Effector memory CD4-positive, alpha-beta T cell (primary cell): ENCODE results near the gene FANCI.
A peak's percentile ranks its signal among the peaks of the same experiment; 100 is the strongest.

Experiments
- DNase-seq, 3 donors: peaks; one replicate each; pipeline ENCODE4 v3.0.0-alpha.2; 2020
- H3K27ac ChIP-seq: 2 replicates; pipeline ENCODE4 v1.7.0; 2013; ENCODE audit warnings: mild to moderate bottlenecking, low read length, moderate library complexity; ENCODE audit not compliant: insufficient read depth, poor library complexity, severe bottlenecking
- H3K27me3 ChIP-seq: replicated peaks from 2 replicates; pipeline ENCODE4 v1.7.0; 2013; ENCODE audit warnings: mild to moderate bottlenecking, low read length; ENCODE audit not compliant: insufficient read depth, control insufficient read depth, poor library complexity, severe bottlenecking
- H3K36me3 ChIP-seq: 2 replicates; pipeline ENCODE4 v1.7.0; 2013; ENCODE audit warnings: mild to moderate bottlenecking, low read length, moderate library complexity; ENCODE audit not compliant: control insufficient read depth, insufficient read depth
- H3K4me1 ChIP-seq: 2 replicates; pipeline ENCODE4 v1.7.0; 2013; ENCODE audit warnings: low read length, mild to moderate bottlenecking; ENCODE audit not compliant: control insufficient read depth, insufficient read depth, poor library complexity, severe bottlenecking
- H3K4me3 ChIP-seq: 2 replicates; pipeline ENCODE4 v1.7.0; 2013; ENCODE audit warnings: low read length, low read depth, mild to moderate bottlenecking; ENCODE audit not compliant: insufficient read depth, poor library complexity, severe bottlenecking
- H3K9me3 ChIP-seq: 2 replicates; pipeline ENCODE4 v1.7.0; 2013; ENCODE audit warnings: mild to moderate bottlenecking, low read length, moderate library complexity; ENCODE audit not compliant: control insufficient read depth

The FANCI gene

GRCh38 chr15:89201465-89202005 lies 42.2 kb upstream of the FANCI start:
- Histone ChIP-seq H3K27ac (no peak overlapping the region), H3K4me1 (peaks cover 21% of the 10 kb centered on the region), H3K36me3 (peaks cover 13% of the 10 kb centered on the region), H3K27me3 (no peaks in the 10 kb centered on the region), H3K4me3 (no peak overlapping the region), H3K9me3 (no peaks in the 10 kb centered on the region)
- DNase-seq: no peak

GRCh38 chr15:89203705-89204273 lies 40.0 kb upstream of the FANCI start:
- Histone ChIP-seq H3K27me3 (no peaks in the 10 kb centered on the region), H3K36me3 (peaks cover 7% of the 10 kb centered on the region), H3K4me1 (peaks cover 20% of the 10 kb centered on the region), H3K27ac (no peak overlapping the region), H3K4me3 (no peak overlapping the region), H3K9me3 (no peaks in the 10 kb centered on the region)
- DNase-seq: no peak

GRCh38 chr15:89205991-89206585 lies 37.7 kb upstream of the FANCI start:
- H3K9me3 ChIP-seq: no peaks in the 10 kb centered on the region
- DNase-seq: no peak
- no peaks in the 10 kb centered on the region for H3K27me3 ChIP-seq
- no peak overlapping the region for H3K4me3 ChIP-seq
- H3K36me3 ChIP-seq: no peaks in the 10 kb centered on the region
- H3K27ac ChIP-seq: no peak overlapping the region
- H3K4me1 ChIP-seq: peaks cover 20% of the 10 kb centered on the region

DNA sequence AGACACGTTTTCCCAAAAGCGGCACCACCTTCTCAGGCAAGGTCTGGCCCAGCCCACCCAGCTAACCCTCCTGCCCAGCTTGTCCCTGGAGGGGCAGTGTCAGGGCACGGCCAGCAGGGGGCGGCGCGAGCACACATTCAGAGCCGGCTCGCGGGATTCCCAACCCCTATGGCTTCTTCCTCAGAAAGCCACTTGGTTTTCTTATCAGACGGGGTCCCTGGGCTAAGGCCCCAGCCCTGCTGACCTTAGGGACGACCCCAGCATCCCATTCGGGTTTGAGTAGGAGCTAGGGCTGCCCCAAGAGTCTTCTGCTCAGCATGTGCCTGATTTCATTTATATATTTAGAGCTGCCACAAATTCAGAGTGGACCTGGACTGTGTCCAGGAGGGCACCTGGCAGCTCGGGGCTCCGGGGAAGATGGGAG lies 36.9 kb upstream of the FANCI start:
- Histone ChIP-seq H3K27me3 (no peaks in the 10 kb centered on the region), H3K4me3 (no peak overlapping the region), H3K4me1 (peaks cover 20% of the 10 kb centered on the region), H3K9me3 (no peaks in the 10 kb centered on the region), H3K27ac (no peak overlapping the region), H3K36me3 (no peaks in the 10 kb centered on the region)
- peak; percentile 32 to 54 (median 35) for DNase-seq

DNA sequence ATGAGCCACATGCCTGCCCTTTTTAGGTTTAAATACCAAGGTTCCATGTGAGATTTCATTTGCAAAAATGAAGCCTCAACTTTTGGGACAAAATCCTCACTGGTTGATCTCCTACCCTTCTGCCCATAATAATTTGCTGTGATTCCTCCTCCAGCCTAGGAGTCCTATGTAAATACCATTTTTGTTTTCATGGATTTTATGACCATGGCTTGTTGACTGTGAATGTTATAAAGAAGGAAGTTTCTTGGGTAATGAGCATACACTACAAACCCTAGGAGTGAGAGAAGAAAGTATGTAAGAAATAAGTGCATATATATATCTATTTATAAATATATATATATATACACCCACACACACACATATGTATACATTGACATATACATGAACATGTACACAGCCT lies 35.5 kb upstream of the FANCI start:
- Histone ChIP-seq H3K27ac (no peak overlapping the region), H3K4me3 (no peak overlapping the region), H3K9me3 (no peaks in the 10 kb centered on the region), H3K36me3 (no peaks in the 10 kb centered on the region), H3K4me1 (peaks cover 20% of the 10 kb centered on the region), H3K27me3 (no peaks in the 10 kb centered on the region)
- DNase-seq: no peak

- no peak overlapping the region for H3K27ac ChIP-seq
- no peaks in the 10 kb centered on the region for H3K27me3 ChIP-seq
- peaks cover 12% of the 10 kb centered on the region for H3K4me1 ChIP-seq
- H3K4me3 ChIP-seq: no peak overlapping the region
- H3K36me3 ChIP-seq: no peaks in the 10 kb centered on the region
- DNase-seq: no peak
- H3K9me3 ChIP-seq: no peaks in the 10 kb centered on the region
Observed at GRCh38 chr15:89209057-89209456, 34.7 kb upstream of the FANCI start.

DNA sequence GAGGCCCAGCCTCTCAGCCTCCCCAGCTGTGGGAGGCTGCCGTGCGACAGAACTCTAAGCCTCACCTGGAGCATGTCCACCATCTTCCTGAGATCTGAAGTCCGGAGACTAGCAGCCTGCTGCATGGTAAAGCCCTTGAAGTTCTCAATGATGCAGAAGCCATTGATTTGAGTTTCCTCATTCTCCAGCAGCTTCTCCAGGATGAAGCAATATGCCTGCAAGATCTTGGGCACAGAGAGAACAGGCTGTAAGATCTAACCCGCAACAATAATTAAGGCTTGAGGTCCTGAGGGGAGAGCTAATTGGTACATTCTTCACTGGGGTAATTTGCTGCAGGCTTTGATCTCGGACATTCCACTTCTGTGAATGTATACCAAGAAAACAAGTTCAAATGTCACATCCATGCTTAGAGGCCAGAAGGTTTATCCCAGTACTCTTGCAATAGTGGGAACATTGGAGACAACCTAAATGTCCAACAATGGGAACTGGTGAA lies 32.1 kb upstream of the FANCI start:
- no peak for DNase-seq
- no peaks in the 10 kb centered on the region for H3K27me3 ChIP-seq
- no peak overlapping the region for H3K4me3 ChIP-seq
- H3K9me3 ChIP-seq: no peaks in the 10 kb centered on the region
- no peaks in the 10 kb centered on the region for H3K36me3 ChIP-seq
- H3K4me1 ChIP-seq: peaks cover 4% of the 10 kb centered on the region
- H3K27ac ChIP-seq: no peak overlapping the region

DNA sequence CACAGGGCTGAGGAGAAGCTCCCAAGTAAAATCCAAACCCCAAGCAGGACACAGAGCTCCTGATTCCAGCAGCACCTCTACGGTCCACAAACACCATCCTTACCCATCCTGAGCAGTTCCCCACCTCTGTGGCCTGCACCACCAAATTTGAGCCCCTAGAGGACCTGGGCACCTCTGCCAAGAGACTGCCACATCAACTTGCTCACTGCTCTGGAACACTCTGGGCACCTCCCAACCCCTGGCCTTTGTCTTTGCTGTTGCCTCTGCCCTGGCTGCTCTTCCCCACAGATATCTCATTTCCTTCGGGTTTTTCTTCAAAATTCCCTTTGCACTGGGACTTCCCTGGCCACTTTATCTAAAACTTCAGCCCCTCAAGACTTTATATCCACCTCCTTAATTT lies 28.2 kb upstream of the FANCI start:
- DNase-seq: no peak

GRCh38 chr15:89217031-89217430 lies 26.7 kb upstream of the FANCI start:
- Histone ChIP-seq H3K36me3 (no peaks in the 10 kb centered on the region), H3K27ac (no peak overlapping the region), H3K4me1 (no peaks in the 10 kb centered on the region), H3K4me3 (no peak overlapping the region), H3K27me3 (no peaks in the 10 kb centered on the region), H3K9me3 (no peaks in the 10 kb centered on the region)
- DNase-seq: no peak

More for the DNA sequence above, 28.2 kb upstream of the FANCI start:
- no peaks in the 10 kb centered on the region for H3K4me1 ChIP-seq
- H3K27ac ChIP-seq: no peak overlapping the region
- no peak overlapping the region for H3K4me3 ChIP-seq
- no peaks in the 10 kb centered on the region for H3K27me3 ChIP-seq
- no peaks in the 10 kb centered on the region for H3K9me3 ChIP-seq
- no peaks in the 10 kb centered on the region for H3K36me3 ChIP-seq

- Histone ChIP-seq H3K4me1 (no peaks in the 10 kb centered on the region), H3K9me3 (no peaks in the 10 kb centered on the region)
- DNase-seq: no peak
Observed at GRCh38 chr15:89217686-89218376, 25.9 kb upstream of the FANCI start.

More at GRCh38 chr15:89217686-89218376, 25.9 kb upstream of the FANCI start:
- no peak overlapping the region for H3K4me3 ChIP-seq
- H3K27ac ChIP-seq: no peak overlapping the region
- no peaks in the 10 kb centered on the region for H3K27me3 ChIP-seq
- no peaks in the 10 kb centered on the region for H3K36me3 ChIP-seq
